ENCODE results near the gene IQSEC1.

The IQSEC1 gene

DNA sequence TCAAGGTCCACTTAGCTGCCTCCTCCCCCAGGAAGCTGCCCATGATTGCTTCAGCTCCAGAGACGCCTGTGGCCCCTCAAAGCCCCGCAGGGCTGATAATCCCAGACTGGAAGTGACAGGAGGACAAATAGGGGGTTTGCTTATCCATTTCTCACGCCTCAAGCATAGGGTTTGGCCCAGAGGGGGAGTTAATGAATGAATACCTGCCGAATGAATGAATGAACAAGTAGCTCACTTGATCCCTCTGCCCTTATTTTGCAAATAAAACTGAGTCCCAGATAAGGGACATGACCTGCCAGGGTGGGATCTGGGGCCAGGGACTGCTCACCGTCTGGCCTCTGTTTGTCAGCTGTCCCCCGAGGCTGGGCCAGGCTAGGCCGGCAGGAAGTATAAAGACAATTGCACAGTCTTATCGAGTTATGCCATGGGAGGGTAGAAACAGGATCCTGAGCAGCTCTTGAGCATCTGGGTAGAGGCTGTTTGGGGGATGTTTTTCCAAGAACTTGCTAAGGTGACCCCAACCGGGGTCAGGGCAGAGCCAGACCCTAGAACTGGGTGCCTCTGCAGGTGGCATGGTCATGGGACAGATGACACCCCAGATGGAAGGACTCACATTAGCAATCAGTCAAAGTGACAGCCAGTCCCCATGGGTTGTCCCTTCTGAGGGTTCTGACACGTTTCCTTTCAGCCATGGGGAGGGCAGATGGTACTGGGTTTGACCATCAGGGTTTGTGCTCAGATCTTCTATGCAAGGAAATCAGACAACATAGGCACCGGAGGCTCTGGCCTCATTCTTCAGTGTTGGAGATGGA lies 45.0 kb downstream of the IQSEC1 start:
- DNase-seq (ENCODE audit: low read depth) = no peak

DNA sequence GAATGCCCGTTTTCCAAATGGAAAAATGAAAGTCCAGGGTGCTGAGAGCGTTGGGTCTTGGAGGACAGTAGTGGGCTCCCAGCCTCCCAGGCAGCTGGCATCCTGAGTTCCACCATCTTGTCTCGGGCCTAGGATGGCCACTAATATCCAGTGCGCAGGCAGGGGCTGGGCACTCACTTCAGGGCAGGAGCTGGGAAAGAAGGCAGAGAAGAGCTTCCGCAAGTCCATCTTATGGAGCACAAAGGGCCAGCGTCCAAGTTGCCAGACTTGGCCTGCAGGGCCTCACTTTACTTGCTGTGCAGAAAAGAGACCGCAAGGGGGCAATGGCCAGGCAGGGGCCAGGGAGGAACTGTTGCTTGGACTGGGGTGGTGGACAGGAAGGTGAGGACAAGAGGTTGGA lies 46.1 kb downstream of the IQSEC1 start:
- no peak for DNase-seq (ENCODE audit: low read depth)

DNA sequence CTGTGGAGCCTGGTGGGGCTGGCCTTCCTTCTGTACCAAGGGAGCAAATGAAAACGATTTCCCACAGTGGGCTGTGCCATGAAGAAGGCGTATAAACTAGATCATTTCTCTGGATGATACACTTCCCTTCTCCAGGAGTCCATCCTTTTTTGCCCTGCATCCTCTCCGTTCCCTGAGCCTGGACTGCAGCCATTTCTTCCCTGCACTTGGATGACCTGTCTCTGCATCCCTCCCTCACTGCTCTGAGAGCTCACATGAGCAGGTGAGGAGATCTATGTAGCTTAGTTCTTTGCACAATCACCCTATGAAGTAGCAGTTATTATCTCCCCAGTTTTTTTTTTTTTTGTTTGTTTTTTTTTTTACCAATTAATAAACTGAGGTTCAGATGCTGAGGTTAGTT lies 46.7 kb downstream of the IQSEC1 start:
- no peak for DNase-seq (ENCODE audit: low read depth)

DNA sequence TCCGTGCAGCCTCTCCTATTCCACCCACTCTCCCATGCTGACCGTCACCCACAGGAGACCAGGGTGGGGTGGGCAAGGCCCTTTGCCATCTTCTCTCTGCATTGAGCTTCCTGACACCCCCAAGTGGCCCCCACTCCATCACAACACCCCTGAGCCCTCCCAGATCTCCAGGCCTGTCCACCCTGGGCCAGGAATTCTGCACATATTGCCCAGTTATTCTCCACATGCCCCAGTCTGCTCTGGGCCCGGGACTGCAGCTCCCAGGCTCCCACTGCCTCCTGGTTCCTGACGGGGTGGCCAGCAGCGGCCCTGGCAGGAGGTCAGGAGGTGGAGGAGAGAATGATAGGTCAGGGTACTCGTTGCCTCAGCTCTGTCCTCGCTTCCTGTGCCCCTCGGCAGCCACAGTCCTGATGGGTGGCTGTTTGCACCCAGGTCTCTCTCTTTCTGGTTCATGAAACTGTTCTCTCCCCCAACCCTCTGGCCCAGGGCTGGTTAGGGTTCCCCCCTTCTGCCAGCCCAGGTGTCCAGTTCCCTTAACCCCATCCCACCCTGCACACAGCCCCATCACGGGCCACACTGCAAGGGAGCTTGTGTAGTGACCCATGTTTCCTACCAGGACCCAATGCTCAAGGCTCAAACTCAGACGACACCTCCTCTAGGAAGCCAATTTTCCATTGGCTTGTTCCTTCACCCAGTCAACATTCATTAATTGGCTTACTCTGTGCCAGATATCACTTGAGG lies 47.3 kb downstream of the IQSEC1 start:
- DNase-seq (ENCODE audit: low read depth) = no peak

DNA sequence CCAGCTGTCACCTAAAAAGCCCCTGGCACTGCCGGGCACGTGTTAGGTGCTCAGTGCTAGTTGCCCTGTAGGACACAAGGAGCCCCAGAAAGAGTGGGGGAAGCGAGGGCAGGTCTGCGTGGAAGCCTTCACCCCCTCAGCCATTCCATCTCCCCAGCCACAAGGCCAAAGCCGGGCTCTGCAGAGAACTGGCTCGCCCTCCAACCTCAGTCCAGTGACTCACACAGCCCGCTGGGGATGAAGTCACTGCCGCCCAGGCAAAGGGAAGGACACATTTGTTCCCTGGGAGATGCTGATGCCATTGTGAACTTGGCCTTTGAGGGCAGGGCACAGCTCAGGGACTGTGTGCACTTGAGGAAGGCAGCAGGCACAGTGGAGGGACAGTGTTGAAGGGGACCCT lies 48.1 kb downstream of the IQSEC1 start:
- no peak for DNase-seq (ENCODE audit: low read depth)

DNA sequence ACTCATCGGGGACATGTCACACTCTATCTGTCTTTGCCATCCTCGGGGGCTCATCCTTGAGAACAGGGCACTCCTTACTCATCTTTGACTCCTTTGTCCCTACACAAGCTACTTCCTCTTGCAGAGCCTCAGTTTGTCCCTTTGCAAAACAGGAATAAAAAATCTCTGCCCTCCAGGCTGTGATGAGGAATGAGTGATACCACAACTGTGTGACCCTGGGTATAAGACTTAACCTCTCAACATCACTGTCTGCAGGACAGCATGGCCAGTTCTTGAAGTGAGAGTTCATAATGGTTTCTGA lies 48.5 kb downstream of the IQSEC1 start:
- no peak for DNase-seq (ENCODE audit: low read depth)

DNA sequence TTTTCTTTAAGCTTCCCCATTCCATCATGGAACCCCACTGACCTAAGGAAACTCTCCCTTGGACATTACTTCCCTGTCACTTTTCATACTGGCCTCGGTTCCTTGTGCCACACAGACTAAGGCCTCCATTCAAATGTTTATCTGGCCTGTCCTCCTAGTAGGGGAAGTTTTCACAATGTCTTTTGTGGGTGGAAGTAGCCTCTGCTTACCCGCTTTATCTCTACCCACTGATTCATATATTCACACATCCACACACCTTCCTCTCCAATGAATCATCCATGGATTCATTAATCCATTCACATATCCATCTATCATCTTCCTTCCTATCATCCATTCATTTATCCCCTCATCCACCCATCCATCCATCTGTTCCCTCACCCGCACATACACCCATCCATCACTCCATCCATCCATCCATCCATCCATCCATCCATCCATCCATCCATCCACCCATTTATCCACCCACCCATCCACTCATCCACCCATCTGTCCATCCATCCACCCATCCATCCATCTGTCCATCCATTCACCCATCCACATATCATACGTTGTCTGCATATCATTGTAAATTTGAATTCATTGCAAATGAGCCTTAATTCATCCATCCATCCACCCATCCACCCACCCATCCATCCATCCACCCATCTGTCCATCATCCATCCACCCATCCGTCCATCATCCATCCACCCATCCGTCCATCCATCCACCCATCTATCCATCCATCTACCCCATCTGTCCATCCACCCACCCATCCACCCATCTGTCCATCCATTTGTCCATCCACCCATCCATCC lies 49.1 kb downstream of the IQSEC1 start:
- no peak for DNase-seq (ENCODE audit: low read depth)

DNA sequence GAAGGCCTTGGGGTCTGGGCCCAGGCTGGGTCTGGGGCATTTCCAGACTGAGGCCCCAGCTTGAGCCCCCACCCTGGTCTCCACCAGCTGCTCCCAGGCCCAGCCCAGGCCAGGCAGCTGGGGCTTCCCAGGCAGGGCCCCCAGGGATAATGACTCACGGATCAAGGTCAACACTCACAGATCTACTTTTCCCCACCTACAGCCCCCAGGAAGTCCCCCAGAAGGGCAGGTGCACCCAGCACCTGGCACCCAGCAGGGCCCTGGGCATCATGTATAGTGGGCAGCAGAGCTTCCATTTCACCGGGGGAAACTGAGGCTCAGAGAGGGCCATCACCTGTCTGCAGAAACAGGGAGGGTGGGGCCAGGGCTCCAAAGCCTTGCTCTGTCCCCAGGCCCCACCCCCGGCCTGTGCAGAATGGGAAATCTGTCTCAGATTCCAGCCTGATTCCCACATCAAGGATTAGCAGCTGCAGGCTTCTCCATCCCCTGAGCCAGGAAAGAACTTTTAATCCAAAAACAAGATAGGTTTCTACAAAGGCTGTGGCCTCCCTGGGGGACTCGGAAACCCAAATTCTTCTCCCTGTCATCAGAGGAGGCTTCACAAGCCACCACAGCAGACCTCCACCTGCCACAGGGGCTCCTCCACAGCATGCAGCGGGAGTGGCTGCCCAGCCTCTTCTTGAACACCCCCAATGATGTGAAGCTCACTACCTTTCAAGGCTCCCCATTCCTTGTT lies 49.8 kb downstream of the IQSEC1 start:
- DNase-seq (ENCODE audit: low read depth) = no peak

DNA sequence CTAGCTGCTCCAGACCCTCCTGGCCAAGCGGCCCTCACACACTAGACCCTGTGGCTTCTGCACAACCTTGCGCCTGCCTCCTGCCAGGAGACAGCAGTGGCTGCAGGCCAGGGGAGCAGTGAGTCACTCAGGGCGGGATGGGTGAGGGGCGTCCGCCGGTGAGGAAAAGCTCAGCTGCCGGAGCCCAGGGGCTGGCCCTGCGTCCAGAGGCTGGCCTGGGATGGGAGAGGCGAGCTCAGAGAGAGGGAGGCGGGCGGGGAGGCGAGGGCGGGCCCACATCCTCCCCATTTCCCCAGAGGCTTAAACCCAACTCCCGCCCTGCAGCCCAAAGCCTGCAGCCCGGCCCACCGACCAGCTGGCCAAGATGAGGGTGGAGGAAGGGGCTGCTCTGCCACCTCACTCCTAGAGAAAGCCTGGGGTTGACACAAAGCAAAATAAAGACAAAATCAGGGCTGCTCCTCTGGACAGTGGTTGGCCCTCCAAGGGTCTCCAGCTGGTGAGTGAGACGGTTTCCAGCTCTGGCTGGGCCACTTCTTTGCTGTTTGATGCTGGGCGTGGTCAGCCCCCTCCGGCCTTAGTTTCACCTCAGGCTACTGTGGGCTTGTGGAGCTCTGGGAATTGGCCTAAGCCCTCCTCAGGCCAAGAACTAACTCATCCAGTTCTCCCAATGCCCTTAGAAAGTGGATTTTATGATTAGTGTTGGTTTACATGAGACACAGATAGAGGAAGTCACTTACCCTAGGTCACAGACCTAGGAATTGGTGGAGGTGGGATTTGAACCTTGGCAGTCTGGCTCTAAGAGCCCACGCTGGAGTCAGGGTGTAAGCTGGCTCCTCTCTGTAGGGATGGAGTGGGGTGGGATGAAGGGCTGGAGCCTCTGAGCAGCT lies 50.6 kb downstream of the IQSEC1 start:
- no peak for DNase-seq (ENCODE audit: low read depth)

DNA sequence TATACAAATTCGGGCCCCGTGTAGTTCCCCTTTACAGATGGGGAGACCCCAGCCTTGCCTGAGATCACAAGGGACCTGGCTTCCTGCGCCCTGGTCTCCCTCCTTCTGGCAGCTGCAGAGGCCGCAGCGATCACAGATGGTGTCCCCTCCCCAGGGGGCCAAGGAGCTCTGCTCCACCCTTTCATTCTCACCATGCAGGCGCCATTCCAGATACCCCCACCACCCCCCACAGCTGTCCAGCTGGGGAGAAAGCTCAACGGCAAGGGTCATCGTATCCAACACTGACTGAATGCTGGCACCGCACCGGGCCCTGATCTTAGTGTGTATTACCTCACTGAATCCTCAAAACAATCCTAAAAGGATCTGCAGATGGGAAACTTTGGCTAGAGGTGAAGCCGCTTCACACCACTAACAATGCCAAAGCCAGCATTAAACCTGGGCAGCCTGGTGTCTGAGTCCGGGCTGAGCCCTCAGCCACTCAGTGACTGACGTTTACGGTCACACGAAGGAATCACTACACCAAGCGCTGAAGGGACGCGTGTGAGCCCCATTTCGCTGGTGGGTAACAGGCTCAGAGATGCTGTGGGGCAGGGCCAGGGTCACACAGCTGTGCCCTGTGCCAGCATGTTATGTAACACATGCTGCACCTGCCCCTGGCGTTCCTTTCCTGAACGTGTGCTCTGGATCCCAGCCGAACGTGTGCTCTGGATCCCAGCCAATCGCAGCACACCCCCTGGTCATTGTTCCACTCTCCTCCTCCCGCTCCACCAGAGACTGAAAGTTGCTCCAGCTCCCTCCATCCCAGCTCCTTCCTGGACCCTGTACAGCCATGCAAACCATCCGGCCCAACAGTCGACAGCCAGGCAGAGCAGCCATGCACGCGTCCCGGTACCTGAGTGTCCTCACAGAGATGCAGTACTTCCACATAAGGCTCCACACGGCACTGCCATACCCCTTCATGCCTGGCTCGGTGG lies 51.8 kb downstream of the IQSEC1 start:
- no peak for DNase-seq (ENCODE audit: low read depth)

DNA sequence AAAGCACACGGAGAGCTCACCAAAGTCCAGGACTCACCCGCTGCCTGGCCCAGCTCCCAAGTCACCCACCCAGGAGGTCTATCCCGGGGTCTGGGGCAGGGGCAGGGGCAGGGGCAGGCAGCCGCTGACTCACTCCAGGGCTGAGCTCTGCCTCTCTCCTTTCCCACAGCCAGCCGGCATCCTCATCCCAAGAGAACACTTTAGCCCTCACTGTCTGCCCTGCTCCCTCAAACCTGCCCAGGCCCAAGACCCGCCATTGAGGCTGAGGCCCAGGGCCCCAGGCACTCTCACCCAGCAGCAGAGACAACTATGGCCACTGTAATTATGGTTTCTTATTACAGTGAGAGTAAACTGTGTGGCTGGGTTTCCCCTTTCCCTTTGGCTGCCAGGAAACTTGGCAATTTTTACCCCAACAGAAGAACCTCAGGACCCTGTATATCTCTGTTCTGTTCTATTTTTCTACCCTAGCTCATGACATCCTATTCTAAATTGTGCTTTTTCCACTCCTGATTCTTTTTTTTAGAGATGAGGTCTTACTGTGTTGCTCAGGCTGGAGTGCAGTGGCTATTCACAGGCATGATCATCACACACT lies 53.0 kb downstream of the IQSEC1 start:
- no peak for DNase-seq (ENCODE audit: low read depth)

DNA sequence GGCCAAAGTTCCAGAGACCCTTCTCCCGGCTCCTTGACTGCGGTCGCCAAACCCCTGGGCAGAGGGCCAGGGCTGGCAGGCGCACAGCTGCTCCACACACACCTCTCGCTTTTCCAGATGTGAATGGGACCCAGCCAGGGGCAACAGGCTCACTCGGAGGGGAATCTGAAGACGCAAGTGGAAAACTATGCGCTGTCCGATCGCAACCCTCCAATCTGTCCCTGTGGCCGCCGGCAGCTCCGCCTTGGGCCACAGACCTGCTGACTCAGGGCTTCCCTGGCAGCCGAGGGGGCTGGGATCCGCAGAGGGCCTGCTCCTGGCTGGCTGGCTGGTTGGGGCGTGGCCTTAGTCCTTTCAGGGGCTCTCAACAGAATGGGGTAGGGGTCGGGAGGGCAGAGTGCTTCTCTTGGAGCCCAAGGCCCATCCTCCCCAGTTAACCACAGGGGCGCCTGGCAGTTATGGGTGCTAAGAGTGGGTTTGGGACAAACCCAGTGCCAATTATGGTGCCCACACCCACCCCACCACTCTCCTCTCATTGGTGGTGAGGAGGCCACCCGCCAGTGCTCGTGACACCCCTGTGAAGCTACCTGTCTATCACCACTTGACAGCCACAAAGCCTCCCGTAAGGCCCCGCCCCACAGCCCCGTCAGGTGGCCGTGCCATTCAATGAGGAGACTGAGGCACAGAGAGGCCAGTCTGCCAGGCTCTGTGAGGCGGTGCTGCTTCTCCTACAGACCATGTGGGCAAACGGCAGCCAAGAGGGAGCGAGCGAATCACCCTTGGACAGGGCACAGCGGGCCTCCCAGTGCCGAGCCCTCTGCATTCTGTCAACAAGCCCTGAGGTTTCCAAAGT lies 53.8 kb downstream of the IQSEC1 start:
- no peak for DNase-seq (ENCODE audit: low read depth)

DNA sequence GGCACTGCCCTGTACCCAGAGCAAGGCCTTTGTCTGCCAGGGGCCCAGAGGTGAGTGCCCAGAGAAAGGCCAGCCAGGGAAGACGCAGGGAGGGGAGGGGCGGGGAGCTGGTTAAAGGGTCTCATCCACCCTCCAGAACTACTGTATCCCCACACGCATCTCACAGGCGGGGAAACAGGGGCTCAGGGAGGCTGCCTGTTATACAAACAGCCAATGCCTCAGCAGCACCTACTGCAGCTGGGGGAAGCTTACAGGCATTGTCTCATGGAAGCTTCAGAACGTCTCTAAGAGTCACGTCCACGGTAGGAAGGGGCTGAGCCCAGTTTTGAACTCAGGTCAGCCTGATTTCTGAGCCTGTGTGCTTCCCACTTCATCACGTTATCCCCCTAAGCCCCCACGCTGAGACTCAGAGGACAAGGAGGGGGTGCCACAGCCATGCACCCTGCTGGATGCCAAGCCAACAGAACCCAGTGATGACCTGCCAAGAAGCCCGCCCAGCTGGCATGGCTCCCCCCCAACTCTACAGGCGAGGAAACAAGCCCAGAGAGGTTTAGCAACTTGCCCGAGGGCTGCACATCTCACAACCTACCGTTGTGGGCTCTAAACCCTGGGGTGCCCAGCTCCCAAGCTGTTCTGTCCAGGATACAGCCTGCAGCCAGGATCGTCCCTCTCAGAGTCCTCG lies 54.5 kb downstream of the IQSEC1 start:
- no peak for DNase-seq (ENCODE audit: low read depth)

DNA sequence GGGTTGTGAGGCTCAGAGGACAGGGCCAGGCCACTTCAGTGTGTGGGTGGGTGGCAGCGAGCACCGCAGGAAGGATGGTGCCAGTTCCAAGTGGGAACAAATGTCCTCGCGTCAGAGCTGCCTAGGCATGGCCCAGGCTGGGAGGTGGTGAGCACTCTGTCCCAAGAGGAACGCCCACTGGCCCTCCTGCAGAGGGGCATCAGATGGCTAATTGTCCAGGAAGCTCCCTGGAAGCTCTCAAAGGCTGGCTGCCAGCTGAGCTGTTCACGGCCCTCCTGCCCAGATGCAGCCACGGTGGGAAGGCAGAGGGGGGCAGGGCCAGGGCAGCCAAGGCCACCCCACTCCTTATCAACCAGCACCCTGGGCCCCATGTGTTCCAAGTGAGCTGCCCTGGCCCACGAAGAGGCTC lies 55.2 kb downstream of the IQSEC1 start:
- no peak for DNase-seq (ENCODE audit: low read depth)

DNA sequence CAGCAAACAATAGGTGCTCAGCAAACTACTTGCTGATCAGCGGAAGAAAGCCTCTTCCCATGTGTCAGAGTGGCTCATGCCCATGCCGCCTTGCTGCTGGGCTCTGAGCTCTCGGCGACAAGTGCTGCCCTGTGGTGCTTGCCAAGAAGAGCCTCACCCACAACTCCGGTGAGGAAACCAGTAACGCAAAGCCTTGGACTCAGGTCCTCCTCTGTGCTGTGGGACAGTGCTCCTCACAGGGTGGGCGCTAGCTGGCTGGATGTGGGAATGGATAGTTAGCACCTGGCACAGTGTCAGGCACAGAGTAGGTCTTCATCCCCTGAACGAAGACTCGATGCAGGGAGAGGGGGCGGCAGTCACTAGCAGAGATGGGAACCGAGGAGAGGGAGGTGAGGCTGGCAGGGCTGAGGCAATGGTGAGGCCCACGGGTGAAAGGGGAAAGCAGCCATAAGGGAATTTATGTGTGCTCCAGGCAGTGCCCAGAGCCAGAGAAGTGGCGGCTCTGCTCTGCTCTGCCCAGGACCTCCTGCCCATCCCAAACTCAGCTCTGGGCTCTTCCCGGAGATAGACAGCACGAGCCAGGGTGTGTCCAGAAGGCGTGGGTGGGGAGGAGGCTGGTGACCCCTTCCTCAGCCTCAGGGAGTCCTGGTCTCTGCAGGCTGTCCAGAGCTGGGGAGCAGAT lies 55.7 kb downstream of the IQSEC1 start:
- no peak for DNase-seq (ENCODE audit: low read depth)

DNA sequence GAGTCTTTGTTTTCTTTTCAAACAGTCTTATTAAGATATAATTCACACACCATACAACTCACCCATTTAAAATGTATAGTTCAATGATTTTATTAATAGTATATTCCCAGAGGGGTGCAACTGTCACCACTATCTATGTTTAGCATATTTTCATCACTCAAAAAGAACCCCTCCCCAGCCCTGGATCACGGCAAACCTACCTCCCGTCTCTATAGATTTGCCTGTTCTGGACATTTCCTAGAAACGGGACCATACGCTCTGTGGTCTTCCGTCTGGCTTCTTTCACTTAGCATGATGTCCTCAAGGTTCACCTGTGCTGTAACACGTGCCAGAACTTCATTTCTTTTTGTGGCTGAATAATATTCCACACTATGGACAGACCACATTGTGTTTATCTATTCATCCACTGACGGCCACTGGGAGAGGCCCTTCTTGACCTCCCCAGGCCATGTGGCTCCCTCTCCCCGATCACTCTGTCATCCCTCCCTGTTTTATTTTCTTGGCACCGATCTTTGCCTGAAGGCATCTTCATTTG lies 56.4 kb downstream of the IQSEC1 start:
- no peak for DNase-seq (ENCODE audit: low read depth)

DNA sequence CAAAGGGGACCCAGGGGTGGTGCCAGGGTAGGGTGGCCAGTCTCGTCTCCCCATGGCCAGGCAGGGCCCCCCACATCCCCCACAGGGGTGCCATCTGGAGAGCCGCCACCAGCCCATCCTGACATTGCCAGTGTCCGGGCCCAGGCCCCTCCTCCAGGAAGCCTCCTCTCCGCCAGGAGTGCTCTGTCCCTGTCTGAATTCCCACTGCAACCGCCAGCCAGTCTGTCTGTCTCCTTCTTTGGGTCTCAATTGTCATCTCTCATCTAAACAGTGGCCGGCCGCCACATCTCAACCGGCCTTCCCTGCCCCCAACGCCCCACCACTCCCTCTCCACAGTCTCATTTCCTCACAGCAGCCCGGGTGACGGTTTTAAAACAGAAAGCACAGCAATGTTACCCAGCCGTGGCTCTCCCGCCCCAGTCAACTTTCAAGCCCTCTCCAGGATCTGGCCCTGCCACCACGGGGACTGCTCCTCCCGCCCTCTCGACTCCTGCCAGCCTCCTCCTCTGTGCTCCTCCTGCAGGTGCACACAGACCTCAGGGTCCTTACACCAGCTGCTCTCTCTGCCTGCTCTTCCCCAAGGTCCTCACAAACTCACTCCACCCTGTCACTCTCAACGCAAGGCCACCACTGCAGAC lies 57.0 kb downstream of the IQSEC1 start:
- no peak for DNase-seq (ENCODE audit: low read depth)

Measured in activated T-cell treated with anti-CD3 and anti-CD28 coated beads for 24 hours (primary cell).